Uterus (tissue), 2 donors: ENCODE measurements around the gene IDUA.

Experiments
- POLR2A ChIP-seq, 2 donors: fragments of 450-650 bp; IDR thresholded peaks; one replicate each; pipeline ENCODE4 v1.6.1; 2016; ENCODE audit warnings: antibody characterized with exemption in 2 of 2, mild to moderate bottlenecking in 1 of 2, moderate library complexity in 1 of 2
- TF ChIP-seq, protein P1 (sequence below), 4 experiments: fragments of 200-600 bp in 2 of 4; fragments of 450-650 bp in 2 of 4; sonication (generic) in 2 of 4; IDR thresholded peaks; one replicate each; pipeline ENCODE4 v1.5.1; 2016 to 2019; ENCODE audit warnings: antibody characterized with exemption in 4 of 4, mild to moderate bottlenecking in 2 of 4, moderate library complexity in 1 of 4

DNA sequence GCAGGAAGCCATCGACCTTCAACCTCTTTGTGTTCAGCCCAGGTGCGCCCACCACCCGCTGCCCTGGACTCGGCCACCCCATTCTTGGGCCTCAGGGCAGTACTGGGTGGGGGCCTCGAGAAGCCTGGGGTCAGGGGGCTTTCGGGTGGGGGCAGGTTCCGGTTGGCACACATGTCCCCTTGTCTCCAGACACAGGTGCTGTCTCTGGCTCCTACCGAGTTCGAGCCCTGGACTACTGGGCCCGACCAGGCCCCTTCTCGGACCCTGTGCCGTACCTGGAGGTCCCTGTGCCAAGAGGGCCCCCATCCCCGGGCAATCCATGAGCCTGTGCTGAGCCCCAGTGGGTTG is 17.2 kb downstream of the IDUA start:
- TF ChIP-seq, protein P1, sequence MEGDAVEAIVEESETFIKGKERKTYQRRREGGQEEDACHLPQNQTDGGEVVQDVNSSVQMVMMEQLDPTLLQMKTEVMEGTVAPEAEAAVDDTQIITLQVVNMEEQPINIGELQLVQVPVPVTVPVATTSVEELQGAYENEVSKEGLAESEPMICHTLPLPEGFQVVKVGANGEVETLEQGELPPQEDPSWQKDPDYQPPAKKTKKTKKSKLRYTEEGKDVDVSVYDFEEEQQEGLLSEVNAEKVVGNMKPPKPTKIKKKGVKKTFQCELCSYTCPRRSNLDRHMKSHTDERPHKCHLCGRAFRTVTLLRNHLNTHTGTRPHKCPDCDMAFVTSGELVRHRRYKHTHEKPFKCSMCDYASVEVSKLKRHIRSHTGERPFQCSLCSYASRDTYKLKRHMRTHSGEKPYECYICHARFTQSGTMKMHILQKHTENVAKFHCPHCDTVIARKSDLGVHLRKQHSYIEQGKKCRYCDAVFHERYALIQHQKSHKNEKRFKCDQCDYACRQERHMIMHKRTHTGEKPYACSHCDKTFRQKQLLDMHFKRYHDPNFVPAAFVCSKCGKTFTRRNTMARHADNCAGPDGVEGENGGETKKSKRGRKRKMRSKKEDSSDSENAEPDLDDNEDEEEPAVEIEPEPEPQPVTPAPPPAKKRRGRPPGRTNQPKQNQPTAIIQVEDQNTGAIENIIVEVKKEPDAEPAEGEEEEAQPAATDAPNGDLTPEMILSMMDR (IDR thresholded peaks at IDR 0.05): no peak
- no peak for TF ChIP-seq POLR2A (IDR thresholded peaks at IDR 0.05)
